ENCODE results near the gene SCCPDH.

DNA sequence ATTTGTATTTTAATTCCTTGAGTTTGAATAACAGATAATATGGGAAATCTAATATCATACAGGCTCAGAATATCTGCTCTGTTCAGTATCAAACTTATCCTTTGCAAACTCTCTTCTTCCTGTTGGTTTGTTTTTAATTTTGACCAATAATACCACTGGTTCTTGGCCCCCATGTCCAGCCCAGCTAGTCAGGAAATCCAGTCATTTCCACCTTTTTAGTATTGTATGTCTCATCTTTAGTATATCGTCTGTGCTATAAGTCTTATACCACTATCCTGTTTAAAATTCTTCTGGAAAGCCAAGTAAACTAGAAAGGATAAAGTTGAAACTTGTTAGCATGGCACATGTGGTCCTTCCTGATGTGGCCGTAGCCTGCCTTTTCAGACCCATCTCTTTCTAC lies 10.7 kb downstream of the SCCPDH start:
- TF ChIP-seq, protein P1, sequence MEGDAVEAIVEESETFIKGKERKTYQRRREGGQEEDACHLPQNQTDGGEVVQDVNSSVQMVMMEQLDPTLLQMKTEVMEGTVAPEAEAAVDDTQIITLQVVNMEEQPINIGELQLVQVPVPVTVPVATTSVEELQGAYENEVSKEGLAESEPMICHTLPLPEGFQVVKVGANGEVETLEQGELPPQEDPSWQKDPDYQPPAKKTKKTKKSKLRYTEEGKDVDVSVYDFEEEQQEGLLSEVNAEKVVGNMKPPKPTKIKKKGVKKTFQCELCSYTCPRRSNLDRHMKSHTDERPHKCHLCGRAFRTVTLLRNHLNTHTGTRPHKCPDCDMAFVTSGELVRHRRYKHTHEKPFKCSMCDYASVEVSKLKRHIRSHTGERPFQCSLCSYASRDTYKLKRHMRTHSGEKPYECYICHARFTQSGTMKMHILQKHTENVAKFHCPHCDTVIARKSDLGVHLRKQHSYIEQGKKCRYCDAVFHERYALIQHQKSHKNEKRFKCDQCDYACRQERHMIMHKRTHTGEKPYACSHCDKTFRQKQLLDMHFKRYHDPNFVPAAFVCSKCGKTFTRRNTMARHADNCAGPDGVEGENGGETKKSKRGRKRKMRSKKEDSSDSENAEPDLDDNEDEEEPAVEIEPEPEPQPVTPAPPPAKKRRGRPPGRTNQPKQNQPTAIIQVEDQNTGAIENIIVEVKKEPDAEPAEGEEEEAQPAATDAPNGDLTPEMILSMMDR (IDR thresholded peaks at IDR 0.05): no peak
- TF ChIP-seq POLR2A (IDR thresholded peaks at IDR 0.05): no peak
- TF ChIP-seq POLR2AphosphoS5 (IDR thresholded peaks at IDR 0.05): no peak
